Left renal cortex interstitium (tissue), 4 donors: ENCODE data around the gene CDK10. TPM values are rescaled to one million over a fixed set of nuclear protein-coding genes. Genes with fewer than 3 reads are reported as not detected.

Source experiments
- DNase-seq, 4 donors: peaks; one replicate each; pipeline ENCODE4 v3.0.0-alpha.2; 2013; ENCODE audit warnings: low read depth in 4 of 4, low spot score in 2 of 4, missing footprints in 1 of 4
- polyA plus RNA-seq, 4 donors: library from polyadenylated mRNA; unstranded; fragments of 120-200 nt; gene quantifications; one replicate each; pipeline ENCODE4 v1.2.1, GENCODE V29; 2013; ENCODE audit not compliant: insufficient read length in 4 of 4

Gene CDK10
- polyA plus RNA-seq, 4 donors = 87.1 to 165 (median 121) TPM

DNA sequence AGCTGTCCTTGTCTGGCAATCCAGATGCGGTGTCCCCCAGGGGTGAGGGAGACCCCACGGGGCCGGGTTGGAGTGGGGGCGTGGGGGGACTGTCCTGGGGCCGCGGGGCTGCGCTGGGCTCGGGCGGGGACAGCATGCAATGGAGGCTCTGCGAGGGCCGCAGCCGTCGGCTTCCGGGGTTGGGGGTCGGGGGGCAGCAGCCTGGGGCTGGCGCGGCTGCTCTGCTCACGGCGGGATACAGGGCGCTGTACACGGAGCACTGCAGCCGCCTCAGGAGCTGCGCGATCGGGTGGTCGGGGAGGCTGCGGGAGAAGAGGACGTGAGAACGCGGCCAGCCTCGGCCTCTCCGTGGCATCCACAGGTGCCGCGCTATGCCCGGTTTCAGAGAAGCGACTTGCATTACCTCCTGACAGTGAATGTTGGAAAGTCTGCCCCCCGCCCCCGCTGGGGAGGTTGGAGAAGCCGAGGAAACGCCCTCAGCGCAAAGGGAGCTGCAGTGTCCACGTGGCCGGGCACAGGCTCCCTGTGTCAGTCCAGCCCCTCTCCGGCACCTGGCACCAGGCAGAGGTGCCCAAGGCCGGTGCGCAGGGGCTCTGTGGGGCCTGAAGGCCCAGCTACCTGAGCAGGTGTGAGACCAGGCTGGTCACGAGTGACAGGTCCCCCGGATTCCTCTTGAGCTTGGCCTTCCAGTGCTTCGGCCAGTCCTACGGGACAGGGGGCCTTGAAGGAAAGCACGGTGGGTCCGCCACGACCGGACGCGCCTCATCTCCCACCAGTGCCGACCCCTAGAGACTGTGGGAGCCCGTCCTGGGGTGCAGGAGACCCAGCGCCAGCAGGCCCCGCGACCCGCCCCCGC lies 24.4 kb downstream of the CDK10 start:
- DNase-seq = no peak

DNA sequence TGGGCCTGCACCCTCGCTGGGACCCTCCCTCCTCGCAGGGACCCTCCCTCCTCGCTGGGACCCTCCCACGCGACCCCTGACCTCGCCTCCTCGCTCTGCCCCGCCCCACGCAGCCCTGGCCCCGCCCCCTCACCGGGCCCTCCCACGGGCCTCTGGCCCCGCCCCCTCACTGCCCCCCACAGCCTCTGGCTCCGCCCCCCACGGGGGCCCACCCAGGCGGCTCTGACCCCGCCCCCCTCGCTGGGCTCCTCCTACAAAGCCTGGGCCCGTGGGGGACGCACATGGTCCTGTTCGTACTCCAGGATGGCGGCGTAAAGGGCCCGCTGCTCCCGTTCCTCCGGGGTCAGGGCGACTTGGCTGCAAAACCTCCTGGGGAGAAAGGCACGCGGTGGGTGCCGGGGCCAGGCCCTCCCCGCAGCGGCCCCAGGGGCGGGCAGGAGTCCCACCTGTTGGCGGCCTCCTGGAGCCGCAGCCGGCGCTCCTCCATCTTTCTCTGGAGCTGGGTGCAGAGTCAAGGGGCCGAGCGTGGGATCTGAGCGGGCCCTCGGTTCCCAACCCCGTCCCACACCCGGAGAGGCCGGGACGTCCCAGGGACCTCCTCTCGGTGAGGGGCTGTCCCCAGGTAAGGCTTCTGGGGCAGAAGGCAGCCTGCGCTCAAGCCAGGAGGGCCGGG lies 25.2 kb downstream of the CDK10 start:
- DNase-seq = no peak

DNA sequence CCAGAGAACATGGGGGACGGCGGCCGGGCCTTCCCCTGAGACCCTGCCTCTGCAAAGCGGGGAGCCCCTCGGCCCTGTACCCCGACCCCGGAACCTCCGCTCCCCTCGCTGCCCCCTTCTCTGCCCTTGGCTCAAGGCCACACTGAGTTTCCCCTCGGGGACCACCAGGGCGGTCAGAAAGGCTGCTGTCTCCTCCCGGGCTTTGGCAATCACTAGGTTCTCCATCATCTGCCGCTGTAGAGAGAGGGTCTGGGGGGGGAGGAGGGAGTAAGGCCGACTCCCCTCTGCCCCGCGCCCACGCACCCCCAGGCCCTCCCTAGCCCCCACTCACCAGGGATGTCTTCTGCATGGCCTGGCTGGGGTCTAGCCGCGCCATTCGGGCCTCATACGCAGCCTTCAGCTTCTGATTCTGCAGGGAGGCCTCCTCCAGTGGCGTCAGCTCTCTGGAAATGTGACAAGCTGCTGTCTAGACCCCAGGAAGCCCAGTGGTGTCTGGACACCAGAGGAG lies 25.8 kb downstream of the CDK10 start:
- DNase-seq = no peak

DNA sequence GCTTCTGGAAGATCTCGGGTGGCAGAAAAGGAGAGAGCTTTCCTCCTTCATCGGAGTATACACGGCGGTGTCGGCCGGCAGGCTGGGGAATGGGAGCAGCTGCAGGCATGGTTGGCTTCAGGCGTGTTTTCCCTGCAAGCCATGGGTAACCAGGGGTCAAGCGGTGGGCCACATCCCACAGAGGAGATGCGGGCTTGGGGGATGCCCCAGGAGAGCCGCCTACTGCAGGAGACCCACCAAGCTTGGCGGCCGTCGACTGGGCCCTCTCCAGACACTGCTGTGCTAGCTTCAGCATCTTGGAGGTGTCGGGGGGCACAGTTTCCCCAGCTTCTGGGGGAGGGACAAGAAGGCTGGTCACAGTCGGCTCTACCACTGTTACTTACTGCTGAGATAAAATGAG lies 30.0 kb downstream of the CDK10 start:
- DNase-seq = no peak

DNA sequence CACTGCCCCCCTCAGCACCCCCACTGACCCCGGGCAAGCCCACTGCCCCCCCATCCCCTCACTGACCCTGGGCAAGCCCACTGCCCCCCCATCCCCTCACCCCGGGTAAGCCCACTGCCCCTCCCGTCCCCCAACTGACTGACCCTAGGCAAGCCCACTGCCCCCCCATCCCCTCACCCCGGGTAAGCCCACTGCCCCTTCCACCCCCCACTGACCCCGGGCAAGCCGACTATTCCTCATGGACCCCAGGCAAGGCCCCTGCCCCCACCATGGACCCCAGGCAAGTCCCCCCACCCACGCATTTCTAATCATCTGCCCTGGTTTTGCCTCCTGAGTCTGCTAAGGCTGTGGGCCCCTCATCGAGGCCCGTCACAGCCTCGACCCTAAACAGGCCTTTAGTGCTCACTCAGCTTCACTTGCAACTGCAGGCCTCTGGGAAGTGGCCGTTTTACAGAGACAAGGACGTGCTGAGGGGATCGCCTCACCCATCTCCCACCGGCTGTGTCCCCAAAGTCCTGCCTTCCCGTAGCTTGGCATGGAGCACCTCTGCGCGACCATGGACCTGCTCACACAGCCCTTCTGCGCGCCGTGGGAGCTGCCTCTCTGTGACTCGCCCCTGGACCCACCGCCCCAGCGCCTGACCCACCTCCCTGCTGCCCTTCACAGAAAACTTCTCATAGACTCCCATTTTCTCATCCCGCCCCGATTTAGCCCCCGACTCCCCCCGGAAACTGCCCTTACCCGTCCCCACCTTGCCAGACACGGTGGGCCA lies 30.6 kb downstream of the CDK10 start:
- DNase-seq = no peak

DNA sequence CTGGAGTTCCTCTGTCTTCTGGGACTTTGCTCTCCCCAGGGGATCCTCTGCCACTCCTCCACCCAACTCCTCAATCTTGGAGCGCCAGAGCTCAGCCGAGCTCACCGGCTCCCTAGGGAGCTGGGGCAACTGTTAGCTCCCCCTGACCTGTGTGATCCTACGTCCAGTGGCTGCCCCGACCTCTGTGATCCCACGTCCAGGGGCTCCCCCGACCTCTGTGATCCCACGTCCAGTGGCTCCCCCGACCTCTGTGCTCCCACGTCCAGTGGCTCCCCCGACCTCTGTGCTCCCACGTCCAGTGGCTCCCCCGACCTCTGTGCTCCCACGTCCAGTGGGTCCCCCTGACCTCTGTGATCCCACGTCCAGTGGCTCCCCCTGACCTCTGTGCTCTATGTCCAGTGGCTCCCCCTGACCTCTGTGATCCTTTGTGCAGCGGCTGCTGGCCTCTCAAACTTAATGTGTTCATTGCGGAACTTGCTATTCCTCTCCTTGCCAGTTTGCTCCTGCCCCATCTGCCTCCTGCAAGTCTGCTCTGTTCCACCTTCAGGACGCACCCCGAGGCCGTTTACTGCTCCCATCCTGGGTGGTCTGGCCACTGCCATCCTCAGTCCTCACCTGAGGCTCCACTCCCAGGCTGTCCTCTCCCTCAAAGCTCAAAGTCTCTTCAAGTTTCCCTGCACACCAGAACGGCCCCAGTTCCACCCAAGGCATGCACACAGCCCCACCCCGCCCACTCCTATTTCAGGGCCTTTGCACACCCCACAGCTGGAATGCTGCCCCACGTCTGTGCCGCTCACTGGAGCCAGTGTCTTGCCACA lies 31.4 kb downstream of the CDK10 start:
- DNase-seq = no peak

DNA sequence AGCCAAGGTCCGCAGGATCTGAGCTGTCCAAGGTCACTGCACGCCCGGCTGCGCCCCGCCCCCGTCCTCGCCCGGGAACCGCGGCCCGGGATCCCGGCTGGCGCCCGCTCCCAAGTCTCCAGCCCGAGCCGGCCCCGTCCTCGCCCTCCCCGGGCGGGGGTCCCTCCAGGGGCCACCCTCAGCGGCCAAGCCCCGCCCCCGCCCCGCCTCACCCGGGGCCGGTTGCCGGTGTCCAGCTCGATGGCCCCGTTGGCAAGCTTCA lies 34.0 kb downstream of the CDK10 start:
- DNase-seq = no peak

DNA sequence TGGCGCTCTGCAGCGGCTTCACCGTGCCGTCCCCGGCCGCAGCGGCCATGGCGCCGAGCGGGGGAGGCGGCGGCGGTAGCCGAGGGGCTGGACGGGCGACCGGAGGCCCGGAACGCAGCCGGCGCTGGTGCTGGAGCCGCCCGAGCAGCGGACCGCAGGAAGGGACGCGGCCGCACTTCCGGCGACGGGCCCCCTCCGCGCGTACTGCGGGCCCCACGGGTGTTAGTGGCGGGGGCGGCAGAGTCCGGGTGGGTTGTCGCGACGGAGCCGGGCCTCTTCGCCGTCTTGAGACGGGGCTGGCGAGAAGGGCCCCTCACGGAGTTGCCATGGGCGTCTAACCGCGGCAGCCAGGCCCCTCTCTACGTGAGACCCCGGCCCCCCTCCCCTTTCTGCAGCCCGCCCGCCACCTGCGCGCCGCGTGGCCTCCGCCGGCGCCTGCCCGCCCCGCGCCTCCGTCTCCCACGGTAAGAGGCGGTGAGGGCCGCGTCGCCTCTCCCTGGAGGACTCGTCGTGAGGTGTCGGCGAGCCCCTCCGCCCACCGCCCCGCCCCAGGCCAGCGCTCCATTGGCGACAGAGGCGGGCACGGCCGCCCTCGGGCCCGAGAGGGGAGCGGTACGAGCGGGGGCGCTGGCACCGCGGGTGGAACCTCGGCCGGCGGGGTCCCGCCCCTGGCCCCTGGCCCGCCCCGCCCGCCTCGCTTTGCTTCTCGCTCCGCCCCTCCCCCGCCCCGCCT lies 34.5 kb downstream of the CDK10 start, which contains the start of the genes VPS9D1 and ZNF276:
Gene VPS9D1 (minus strand): TSS at position 86 of the 733 bp plus-strand sequence. CDS start 37 bp downstream, at position 49.
Gene ZNF276 (plus strand): TSS at position 725 of the 733 bp plus-strand sequence. CDS start 104 bp downstream, outside the sequence.
- no peak for DNase-seq

DNA sequence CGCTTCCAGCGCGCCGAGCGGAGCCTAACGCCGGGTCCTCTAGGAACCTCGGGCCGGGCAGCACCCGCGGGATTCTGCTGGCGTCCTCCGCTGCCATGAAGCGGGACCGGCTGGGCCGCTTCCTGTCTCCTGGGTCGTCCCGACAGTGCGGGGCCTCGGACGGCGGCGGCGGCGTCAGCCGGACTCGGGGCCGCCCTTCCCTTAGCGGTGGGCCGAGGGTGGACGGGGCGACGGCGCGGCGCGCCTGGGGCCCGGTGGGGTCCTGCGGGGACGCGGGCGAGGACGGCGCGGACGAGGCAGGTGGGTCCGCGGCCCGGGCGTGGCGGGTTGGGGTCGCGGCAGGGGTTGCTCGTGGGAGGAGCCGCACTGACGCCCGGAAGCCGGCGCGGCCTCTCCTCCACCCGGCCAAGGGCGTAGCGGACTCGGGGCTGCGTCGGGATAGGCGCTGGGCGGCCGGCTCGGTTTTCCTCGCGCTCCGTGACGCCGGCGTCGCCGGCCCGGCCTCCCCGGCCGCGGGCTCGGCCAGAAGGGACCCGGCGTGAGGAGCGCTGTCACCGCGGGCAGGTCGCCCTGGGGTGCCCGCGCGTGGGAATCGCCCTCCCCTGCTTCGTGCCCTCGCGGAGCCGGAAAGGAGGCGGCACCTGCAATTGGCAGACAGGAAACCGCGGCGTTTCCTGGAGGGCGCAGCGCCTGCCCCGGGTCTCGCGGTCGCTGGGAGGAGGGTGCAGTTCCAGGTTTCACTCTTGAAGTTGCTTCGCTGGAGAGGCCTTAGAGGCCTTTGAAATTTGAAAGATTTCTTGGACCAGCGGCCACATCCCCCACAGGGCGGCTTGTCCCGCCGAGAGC lies 35.3 kb downstream of the CDK10 start:
- no peak for DNase-seq

DNA sequence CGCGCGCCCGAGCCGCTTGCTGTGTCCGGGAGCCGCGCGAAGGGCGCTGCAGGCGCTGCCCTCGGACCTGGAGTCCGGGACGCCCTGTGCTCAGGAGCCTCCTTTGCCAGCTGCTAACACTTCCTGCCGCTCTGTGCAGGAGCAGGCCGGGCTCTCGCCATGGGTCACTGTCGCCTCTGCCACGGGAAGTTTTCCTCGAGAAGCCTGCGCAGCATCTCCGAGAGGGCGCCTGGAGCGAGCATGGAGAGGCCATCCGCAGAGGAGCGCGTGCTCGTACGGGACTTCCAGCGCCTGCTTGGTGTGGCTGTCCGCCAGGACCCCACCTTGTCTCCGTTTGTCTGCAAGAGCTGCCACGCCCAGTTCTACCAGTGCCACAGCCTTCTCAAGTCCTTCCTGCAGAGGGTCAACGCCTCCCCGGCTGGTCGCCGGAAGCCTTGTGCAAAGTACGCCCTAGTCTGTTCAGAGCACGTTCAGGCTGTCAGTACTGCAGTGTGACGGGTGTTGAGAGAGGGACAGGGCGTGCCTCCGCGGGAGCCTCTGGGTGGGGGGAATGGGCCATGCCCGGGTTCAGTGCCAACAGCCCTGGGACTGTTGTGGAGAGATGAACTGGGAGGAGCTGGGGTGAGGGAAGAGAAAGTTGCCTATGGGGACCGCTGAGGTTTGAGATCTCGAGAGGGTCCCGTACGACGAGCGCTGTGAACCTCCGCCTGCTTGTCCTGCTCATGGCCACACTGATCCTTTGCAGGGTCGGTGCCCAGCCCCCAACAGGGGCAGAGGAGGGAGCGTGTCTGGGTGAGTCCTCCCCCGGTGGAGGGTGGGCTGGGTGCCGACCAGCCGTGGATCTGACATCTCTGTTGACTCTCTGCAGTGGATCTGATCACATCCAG lies 36.1 kb downstream of the CDK10 start:
- no peak for DNase-seq

DNA sequence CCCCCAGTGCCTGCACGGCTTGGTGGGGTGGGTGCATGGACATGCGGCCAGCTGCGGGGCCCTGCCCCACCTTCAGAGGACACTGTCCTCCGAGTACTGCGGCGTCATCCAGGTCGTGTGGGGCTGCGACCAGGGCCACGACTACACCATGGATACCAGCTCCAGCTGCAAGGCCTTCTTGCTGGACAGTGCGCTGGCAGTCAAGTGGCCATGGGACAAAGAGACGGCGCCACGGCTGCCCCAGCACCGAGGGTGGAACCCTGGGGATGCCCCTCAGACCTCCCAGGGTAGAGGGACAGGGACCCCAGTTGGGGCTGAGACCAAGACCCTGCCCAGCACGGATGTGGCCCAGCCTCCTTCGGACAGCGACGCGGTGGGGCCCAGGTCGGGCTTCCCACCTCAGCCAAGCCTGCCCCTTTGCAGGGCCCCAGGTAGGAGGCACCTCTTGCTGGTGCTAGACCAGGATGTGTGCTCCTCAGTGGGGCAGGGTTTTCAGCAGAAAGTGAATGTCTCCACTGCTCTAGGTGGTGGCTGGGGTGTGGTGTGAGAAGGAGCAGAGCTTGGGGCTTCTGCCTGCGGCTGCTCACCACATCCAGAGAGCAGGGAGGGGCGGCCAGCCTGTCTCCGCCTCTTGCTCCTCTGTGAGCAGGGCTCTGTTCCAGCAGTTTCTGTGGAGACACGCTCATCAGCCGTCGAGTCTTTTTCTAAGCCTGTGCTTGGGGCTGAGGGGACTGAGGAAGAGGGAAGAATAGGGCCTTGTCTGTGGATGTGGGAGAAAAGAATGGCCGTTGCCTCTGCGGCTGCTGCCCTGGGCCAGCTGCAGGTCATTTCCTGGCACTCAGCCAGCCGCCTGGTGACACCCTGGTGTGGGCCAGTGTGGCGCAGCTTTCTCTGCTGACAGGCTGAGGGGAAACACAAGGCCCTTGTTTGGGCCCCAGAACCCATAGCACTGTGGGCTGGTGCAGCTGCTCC lies 37.1 kb downstream of the CDK10 start:
- DNase-seq = no peak

DNA sequence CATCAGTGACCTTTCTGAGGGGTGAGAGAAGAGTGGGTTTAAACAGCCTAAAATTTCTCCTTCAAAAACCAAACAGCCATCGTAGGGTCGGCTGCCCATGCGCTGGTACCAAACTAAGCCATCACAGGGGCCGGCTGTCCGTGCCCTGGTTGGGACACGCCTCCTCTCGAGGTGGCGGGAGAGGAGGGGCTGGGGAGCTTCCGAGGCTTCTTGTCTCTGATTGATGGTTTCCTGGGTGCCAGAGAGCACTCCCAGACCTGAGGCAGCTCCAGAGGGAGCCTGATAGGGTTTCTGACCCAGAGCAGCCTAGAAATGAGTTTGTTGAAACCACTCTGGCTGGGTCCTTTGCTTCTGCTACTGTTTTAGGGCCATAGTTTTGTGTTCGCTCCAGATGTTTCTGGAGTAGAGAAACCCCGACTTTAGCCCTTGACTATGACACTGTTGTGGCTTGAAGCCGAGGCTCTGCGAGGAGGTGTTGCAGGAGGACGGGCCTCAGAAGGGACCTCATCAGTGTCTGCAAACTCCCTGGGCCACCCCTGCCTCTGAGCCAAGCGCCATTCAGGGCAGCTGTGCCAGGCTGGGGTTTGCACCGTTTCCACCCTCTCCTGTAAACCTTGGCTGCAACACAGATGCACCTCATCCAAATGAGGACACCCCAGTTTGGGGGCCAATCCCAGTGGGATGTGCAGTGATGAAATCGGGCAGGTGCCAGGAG lies 41.1 kb downstream of the CDK10 start:
- DNase-seq = no peak

DNA sequence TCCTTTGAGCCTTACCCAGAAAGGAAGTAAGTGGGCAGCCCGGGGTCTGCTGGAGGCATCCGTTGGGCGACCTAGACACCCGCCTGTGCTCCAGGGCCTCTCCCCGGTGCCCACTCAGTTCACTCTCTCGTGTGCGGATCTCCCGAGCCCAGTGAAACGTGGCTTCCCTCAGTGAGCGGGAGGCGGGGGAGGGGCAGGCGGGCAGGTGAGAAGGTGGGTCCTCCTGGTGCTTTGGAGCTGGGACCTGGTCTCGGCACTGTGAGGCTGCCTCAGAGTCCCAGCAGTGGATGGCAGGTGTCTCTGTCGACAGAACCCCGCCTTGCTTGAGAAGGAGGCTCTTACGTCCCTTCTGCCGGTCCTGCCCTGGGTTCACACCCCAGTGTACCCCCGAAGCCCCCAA lies 42.8 kb downstream of the CDK10 start:
- no peak for DNase-seq

DNA sequence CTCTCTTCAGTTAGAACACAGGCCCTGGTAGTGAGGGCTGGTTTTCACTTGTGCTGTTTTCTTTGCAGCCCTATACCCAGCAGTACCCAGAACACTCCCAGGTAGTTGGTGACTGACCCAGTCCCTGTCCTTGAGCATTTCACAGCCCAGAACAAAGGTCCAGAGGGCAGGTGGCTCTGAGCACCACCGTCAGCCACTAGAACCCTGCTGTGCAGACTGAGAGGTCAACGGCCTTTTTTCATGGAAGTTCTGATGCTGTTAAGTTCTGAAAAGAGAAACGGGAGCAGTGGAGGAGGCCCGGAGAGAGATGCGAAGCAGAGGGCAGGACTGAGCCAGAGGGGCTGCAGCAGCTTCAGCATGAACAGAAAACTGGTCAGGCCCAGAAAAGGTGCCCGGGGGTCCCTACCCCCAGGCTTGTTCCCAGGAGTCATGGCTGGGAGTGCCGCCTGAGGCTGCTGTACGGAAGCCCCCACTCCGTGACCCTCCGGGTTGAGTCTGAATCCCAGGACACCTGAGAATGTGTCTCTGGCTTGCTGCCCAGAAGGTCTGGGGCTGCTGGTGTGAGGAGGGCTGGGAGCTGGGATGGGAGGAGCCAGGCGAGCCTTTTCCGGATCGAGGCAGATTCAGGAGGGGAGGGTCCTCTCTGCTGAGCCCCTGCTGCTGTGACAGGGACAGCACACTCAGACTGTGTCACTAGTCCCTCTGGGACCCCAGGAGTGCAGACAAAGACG lies 43.5 kb downstream of the CDK10 start:
- DNase-seq = no peak

DNA sequence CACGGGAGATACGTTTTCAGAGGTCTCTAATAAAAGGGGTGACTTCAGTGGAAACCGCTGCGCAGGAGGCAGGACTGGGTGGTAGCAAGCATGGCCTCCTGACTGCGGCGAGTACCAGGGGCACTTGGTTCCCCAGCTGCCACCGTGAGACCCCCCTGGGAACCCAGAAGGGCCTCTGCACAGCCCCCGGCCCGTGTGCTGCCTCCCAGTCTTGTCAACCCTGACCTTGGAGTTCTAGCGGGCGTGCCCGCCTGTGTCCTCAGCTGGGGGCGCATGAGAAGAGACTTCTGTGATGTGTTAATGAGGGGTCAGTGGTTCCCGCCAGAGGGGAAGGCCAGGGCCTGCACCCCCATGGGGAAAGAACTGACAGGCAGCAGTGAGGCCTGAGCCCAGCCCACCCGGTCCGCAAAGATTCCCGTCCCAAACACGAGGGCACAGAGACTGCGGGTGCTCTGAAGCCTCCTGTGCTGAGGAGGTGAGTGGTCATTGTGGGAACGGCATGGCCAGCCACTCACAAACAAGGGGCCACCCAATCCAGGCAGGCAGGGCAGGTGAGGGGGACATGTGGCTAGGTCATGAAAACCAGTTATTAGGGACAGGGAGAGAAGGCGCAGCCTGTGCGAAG lies 44.2 kb downstream of the CDK10 start:
- DNase-seq = no peak
